OCI-LY3 (cell line): ENCODE data around the gene SMARCA4.

Experiments used
- CTCF ChIP-seq: fragments of 200-600, 300-600 bp; sonication (generic); IDR thresholded peaks from 2 replicates; pipeline ENCODE4 v1.5.1; 2014; ENCODE audit warnings: antibody characterized with exemption, low read length, low read depth
- EZH2phosphoT487 ChIP-seq: fragments of 200-600 bp; shearing (Covaris generic); IDR thresholded peaks from 2 replicates; pipeline ENCODE4 v1.6.1; 2018; ENCODE audit warnings: antibody characterized with exemption, mixed run types, low read depth

- TF ChIP-seq CTCF (no peak), EZH2phosphoT487 (no peak)
These were observed 47.2 kb downstream of the SMARCA4 start for GRCh38 chr19:11007962-11008532.
